GM23338 (cell line): ENCODE data around the gene WWOX. TPM values are rescaled to one million over a fixed set of nuclear protein-coding genes. Genes with fewer than 3 reads are reported as not detected.

Experiments
- ATAC-seq: fragments of 200-7000 bp; cut with Tn5 transposase; 3 replicates; pipeline ENCODE4 v1.9.1; 2020
- DNase-seq: peaks from one replicate; pipeline ENCODE4 v3.0.0-alpha.2; 2015; ENCODE audit warnings: low spot score
- H2AFZ ChIP-seq: fragments of 200-600 bp; sonication (generic); 2 replicates; pipeline ENCODE4 v1.8.0; 2016; ENCODE audit warnings: antibody characterized with exemption, mild to moderate bottlenecking, moderate library complexity
- H3F3A ChIP-seq: fragments of 200-600 bp; sonication (generic); replicated peaks from 2 replicates; pipeline ENCODE4 v1.8.0; 2017; ENCODE audit warnings: antibody characterized with exemption, mixed run types, low read depth
- H3K27ac ChIP-seq: fragments of 200-600 bp; sonication (generic); 2 replicates; pipeline ENCODE4 v1.6.1; 2016; ENCODE audit warnings: low read depth
- H3K27me3 ChIP-seq: fragments of 200-600 bp; sonication (generic); 2 replicates; pipeline ENCODE4 v1.8.0; 2016; ENCODE audit warnings: mild to moderate bottlenecking, mixed run types, moderate library complexity; ENCODE audit not compliant: insufficient read depth
- H3K36me3 ChIP-seq: fragments of 200-600 bp; sonication (generic); 2 replicates; pipeline ENCODE4 v1.8.0; 2016; ENCODE audit warnings: mild to moderate bottlenecking; ENCODE audit not compliant: insufficient read depth
- H3K4me1 ChIP-seq: fragments of 200-600 bp; sonication (generic); 2 replicates; pipeline ENCODE4 v1.8.0; 2016; ENCODE audit warnings: mild to moderate bottlenecking, moderate library complexity; ENCODE audit not compliant: insufficient read depth
- H3K4me2 ChIP-seq: fragments of 200-600 bp; sonication (generic); 2 replicates; pipeline ENCODE4 v1.7.1; 2017; ENCODE audit warnings: mixed run types
- H3K4me3 ChIP-seq: fragments of 200-600 bp; sonication (generic); 2 replicates; pipeline ENCODE4 v1.6.1; 2016; ENCODE audit warnings: mixed run types
- H3K79me2 ChIP-seq: fragments of 200-600 bp; sonication (generic); replicated peaks from 2 replicates; pipeline ENCODE4 v1.8.0; 2017; ENCODE audit warnings: mild to moderate bottlenecking; ENCODE audit not compliant: insufficient read depth
- H3K9me2 ChIP-seq: fragments of 200-600 bp; sonication (generic); 2 replicates; pipeline ENCODE4 v1.8.0; 2017; ENCODE audit not compliant: insufficient read depth
- H4K20me1 ChIP-seq: fragments of 200-600 bp; sonication (generic); replicated peaks from 2 replicates; pipeline ENCODE4 v1.8.0; 2017; ENCODE audit warnings: mild to moderate bottlenecking; ENCODE audit not compliant: insufficient read depth
- H3K27ac Mint-ChIP-seq: 2 replicates; pipeline ENCODE4 v1.8.0; 2020; ENCODE audit warnings: inconsistent platforms, mild to moderate bottlenecking, moderate library complexity, mixed read lengths
- H3K27me3 Mint-ChIP-seq: 3 replicates; pipeline ENCODE4 v1.8.0; 2022; ENCODE audit warnings: low read depth, mild to moderate bottlenecking, moderate library complexity, mixed read lengths, inconsistent platforms; ENCODE audit not compliant: insufficient read depth, poor library complexity
- H3K36me3 Mint-ChIP-seq: 3 replicates; pipeline ENCODE4 v1.8.0; 2021; ENCODE audit warnings: low read depth, mild to moderate bottlenecking, inconsistent platforms, moderate library complexity, mixed read lengths
- H3K4me1 Mint-ChIP-seq: 3 replicates; pipeline ENCODE4 v1.8.0; 2020; ENCODE audit warnings: mild to moderate bottlenecking, inconsistent platforms, mixed read lengths
- H3K4me3 Mint-ChIP-seq: 3 replicates; pipeline ENCODE4 v1.8.0; 2021; ENCODE audit warnings: moderate library complexity, mild to moderate bottlenecking, inconsistent platforms, mixed read lengths
- H3K9me3 Mint-ChIP-seq: 3 replicates; pipeline ENCODE4 v1.8.0; 2020; ENCODE audit warnings: moderate library complexity, mild to moderate bottlenecking, inconsistent platforms, mixed read lengths
- EZH2 ChIP-seq: fragments of 200-600 bp; sonication (generic); IDR thresholded peaks from one replicate; pipeline ENCODE4 v1.8.0; 2017; ENCODE audit warnings: antibody characterized with exemption, mild to moderate bottlenecking, low read depth; ENCODE audit not compliant: unreplicated experiment
- POLR2AphosphoS5 ChIP-seq: IDR thresholded peaks from 2 replicates; pipeline ENCODE4 v1.6.1; 2016; ENCODE audit warnings: antibody characterized with exemption, low read depth
- STAT1 ChIP-seq: IDR thresholded peaks from one replicate; pipeline ENCODE4 v1.6.1; 2016; ENCODE audit warnings: antibody characterized with exemption; ENCODE audit not compliant: unreplicated experiment
- ZNF114 ChIP-seq: fragments of 250-450 bp; sonication (Bioruptor Pico); IDR thresholded peaks from 2 replicates; pipeline ENCODE4 v1.5.0; 2020; ENCODE audit warnings: mild to moderate bottlenecking, moderate library complexity
- ZNF331 ChIP-seq: fragments of 250-450 bp; sonication (Bioruptor Pico); IDR thresholded peaks from 2 replicates; pipeline ENCODE4 v1.5.0; 2020; ENCODE audit warnings: low read depth, mild to moderate bottlenecking, moderate library complexity
- polyA plus RNA-seq: library from polyadenylated mRNA; unstranded; fragments of >200 nt; fragmentation: Nextera tagmentation; extraction: Ambion mirVana; gene quantifications from 2 replicates; pipeline ENCODE4 v1.2.1, GENCODE V29; 2016
- total RNA-seq: library from RNA; depleted of rRNA; stranded (reverse); fragments of >200 nt; shearing (Covaris generic); gene quantifications from 2 replicates; pipeline ENCODE4 v1.2.3, GENCODE V29; 2014
- TF ChIP-seq, protein P1 (sequence below), 2 experiments: fragments of 200-600 bp in 1 of 2; sonication (generic) in 1 of 2; conservative IDR thresholded peaks; 2 replicates each; pipeline versions ENCODE4 v1.5.1 to v1.6.1; 2016 to 2017; ENCODE audit warnings: antibody characterized with exemption in 2 of 2, low read depth in 2 of 2, mild to moderate bottlenecking in 2 of 2, moderate library complexity in 1 of 2
- TF ChIP-seq, protein P2 (sequence below): IDR thresholded peaks from 2 replicates; pipeline ENCODE4 v1.6.1; 2016; ENCODE audit warnings: antibody characterized with exemption
- TF ChIP-seq, protein P3 (sequence below): fragments of 250-450 bp; sonication (Bioruptor Pico); IDR thresholded peaks from 2 replicates; pipeline ENCODE4 v1.5.0; 2020; ENCODE audit warnings: mild to moderate bottlenecking, moderate library complexity

The WWOX gene
- total and polyA plus RNA-seq, 2 experiments from 2014 or later, result 10.0 to 19.3 TPM

DNA sequence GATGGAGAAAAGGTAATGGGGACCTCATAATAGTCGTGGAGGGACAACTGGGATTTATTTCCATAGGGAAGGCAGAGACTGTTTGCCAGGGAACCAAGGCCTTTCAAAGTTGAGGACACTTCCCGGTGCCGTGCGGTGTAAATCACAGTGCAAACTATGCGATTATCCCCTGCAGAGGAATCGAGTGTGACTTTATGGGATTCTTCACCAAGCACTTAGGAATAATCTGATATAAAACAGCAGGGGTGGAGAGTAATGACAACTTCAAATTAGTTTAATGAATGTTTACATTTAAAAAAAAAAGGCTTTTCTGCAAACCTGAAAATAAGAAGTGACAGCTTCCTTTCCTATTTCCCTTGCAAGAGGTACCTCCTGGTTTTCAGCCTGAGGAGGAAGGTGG lies 962.9 kb downstream of the WWOX start:
- Mint-ChIP-seq H3K4me3 (no peak overlapping the region), H3K36me3 (no peaks in the 10 kb centered on the region), H3K9me3 (no peaks in the 10 kb centered on the region; the same call in 2 of the 3 replicates), H3K27me3 (peaks cover 6% of the 10 kb centered on the region), H3K27ac (no peak overlapping the region), H3K4me1 (peaks cover 16% of the 10 kb centered on the region)
- no peaks in the 10 kb centered on the region for H3K36me3 ChIP-seq
- H3K4me1 ChIP-seq, result peaks cover 16% of the 10 kb centered on the region
- no peaks in the 10 kb centered on the region for H3K27me3 ChIP-seq
- no peaks in the 10 kb centered on the region for H4K20me1 ChIP-seq
- H2AFZ ChIP-seq, result peak overlapping the region; percentile 18; the same call in 1 of the 2 replicates
- peaks cover 14% of the 10 kb centered on the region for H3K9me2 ChIP-seq
- H3K79me2 ChIP-seq, result no peaks in the 10 kb centered on the region
- no peak overlapping the region for H3K27ac ChIP-seq
- ATAC-seq (no peak), DNase-seq (no peak)
- no peak overlapping the region for H3K4me2 ChIP-seq
- no peaks in the 10 kb centered on the region for H3F3A ChIP-seq
- no peak for TF ChIP-seq STAT1
- TF ChIP-seq ZNF331, result no peak
- TF ChIP-seq, protein P1, sequence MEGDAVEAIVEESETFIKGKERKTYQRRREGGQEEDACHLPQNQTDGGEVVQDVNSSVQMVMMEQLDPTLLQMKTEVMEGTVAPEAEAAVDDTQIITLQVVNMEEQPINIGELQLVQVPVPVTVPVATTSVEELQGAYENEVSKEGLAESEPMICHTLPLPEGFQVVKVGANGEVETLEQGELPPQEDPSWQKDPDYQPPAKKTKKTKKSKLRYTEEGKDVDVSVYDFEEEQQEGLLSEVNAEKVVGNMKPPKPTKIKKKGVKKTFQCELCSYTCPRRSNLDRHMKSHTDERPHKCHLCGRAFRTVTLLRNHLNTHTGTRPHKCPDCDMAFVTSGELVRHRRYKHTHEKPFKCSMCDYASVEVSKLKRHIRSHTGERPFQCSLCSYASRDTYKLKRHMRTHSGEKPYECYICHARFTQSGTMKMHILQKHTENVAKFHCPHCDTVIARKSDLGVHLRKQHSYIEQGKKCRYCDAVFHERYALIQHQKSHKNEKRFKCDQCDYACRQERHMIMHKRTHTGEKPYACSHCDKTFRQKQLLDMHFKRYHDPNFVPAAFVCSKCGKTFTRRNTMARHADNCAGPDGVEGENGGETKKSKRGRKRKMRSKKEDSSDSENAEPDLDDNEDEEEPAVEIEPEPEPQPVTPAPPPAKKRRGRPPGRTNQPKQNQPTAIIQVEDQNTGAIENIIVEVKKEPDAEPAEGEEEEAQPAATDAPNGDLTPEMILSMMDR (conservative IDR thresholded peaks at IDR 0.05; ENCODE audit: low read depth in 2 of 2), result no peak
- TF ChIP-seq, protein P2, sequence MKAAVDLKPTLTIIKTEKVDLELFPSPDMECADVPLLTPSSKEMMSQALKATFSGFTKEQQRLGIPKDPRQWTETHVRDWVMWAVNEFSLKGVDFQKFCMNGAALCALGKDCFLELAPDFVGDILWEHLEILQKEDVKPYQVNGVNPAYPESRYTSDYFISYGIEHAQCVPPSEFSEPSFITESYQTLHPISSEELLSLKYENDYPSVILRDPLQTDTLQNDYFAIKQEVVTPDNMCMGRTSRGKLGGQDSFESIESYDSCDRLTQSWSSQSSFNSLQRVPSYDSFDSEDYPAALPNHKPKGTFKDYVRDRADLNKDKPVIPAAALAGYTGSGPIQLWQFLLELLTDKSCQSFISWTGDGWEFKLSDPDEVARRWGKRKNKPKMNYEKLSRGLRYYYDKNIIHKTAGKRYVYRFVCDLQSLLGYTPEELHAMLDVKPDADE, result no peak
- no peak for TF ChIP-seq EZH2
- TF ChIP-seq ZNF114, result no peak
- TF ChIP-seq, protein P3, sequence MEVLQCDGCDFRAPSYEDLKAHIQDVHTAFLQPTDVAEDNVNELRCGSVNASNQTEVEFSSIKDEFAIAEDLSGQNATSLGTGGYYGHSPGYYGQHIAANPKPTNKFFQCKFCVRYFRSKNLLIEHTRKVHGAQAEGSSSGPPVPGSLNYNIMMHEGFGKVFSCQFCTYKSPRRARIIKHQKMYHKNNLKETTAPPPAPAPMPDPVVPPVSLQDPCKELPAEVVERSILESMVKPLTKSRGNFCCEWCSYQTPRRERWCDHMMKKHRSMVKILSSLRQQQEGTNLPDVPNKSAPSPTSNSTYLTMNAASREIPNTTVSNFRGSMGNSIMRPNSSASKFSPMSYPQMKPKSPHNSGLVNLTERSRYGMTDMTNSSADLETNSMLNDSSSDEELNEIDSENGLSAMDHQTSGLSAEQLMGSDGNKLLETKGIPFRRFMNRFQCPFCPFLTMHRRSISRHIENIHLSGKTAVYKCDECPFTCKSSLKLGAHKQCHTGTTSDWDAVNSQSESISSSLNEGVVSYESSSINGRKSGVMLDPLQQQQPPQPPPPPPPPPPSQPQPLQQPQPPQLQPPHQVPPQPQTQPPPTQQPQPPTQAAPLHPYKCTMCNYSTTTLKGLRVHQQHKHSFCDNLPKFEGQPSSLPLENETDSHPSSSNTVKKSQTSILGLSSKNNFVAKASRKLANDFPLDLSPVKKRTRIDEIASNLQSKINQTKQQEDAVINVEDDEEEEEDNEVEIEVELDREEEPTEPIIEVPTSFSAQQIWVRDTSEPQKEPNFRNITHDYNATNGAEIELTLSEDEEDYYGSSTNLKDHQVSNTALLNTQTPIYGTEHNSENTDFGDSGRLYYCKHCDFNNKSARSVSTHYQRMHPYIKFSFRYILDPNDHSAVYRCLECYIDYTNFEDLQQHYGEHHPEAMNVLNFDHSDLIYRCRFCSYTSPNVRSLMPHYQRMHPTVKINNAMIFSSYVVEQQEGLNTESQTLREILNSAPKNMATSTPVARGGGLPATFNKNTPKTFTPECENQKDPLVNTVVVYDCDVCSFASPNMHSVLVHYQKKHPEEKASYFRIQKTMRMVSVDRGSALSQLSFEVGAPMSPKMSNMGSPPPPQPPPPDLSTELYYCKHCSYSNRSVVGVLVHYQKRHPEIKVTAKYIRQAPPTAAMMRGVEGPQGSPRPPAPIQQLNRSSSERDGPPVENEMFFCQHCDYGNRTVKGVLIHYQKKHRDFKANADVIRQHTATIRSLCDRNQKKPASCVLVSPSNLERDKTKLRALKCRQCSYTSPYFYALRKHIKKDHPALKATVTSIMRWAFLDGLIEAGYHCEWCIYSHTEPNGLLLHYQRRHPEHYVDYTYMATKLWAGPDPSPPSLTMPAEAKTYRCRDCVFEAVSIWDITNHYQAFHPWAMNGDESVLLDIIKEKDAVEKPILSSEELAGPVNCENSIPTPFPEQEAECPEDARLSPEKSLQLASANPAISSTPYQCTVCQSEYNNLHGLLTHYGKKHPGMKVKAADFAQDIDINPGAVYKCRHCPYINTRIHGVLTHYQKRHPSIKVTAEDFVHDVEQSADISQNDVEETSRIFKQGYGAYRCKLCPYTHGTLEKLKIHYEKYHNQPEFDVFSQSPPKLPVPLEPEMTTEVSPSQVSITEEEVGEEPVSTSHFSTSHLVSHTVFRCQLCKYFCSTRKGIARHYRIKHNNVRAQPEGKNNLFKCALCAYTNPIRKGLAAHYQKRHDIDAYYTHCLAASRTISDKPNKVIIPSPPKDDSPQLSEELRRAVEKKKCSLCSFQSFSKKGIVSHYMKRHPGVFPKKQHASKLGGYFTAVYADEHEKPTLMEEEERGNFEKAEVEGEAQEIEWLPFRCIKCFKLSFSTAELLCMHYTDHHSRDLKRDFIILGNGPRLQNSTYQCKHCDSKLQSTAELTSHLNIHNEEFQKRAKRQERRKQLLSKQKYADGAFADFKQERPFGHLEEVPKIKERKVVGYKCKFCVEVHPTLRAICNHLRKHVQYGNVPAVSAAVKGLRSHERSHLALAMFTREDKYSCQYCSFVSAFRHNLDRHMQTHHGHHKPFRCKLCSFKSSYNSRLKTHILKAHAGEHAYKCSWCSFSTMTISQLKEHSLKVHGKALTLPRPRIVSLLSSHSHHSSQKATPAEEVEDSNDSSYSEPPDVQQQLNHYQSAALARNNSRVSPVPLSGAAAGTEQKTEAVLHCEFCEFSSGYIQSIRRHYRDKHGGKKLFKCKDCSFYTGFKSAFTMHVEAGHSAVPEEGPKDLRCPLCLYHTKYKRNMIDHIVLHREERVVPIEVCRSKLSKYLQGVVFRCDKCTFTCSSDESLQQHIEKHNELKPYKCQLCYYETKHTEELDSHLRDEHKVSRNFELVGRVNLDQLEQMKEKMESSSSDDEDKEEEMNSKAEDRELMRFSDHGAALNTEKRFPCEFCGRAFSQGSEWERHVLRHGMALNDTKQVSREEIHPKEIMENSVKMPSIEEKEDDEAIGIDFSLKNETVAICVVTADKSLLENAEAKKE (CRISPR knock-in tag), result no peak
- TF ChIP-seq POLR2AphosphoS5, result no peak
- H3K4me3 ChIP-seq, result no peak overlapping the region
